ENCODE measurements around the gene TSPAN9. TPM values are rescaled to one million over a fixed set of nuclear protein-coding genes. Genes with fewer than 3 reads are reported as not detected.

Gene TSPAN9
- total and polyA plus RNA-seq, 2 experiments from 2014 or later, result 6.0 to 31.5 TPM

GRCh38 chr12:3219233-3219632 is 142.1 kb downstream of the TSPAN9 start (continued):
- TF ChIP-seq ETS1 (IDR thresholded peaks at IDR 0.05), result no peak

GRCh38 chr12:3220382-3221321 is 143.5 kb downstream of the TSPAN9 start:
- Histone ChIP-seq H3F3A (replicated peaks; ENCODE audit: low read depth) (no peaks in the 10 kb centered on the region), H3K4me1 (ENCODE audit: insufficient read depth) (no peaks in the 10 kb centered on the region), H3K4me2 (no peak overlapping the region), H2AFZ (no peak overlapping the region), H3K4me3 (no peak overlapping the region), H3K27me3 (ENCODE audit: insufficient read depth) (no peaks in the 10 kb centered on the region), H3K36me3 (ENCODE audit: insufficient read depth) (no peaks in the 10 kb centered on the region), H3K9me2 (ENCODE audit: insufficient read depth) (no peaks in the 10 kb centered on the region), H3K79me2 (replicated peaks; ENCODE audit: insufficient read depth) (no peaks in the 10 kb centered on the region), H3K27ac (ENCODE audit: low read depth) (no peak overlapping the region), H4K20me1 (replicated peaks; ENCODE audit: insufficient read depth) (no peaks in the 10 kb centered on the region; the same call in 1 of the 2 replicates)
- ATAC-seq, result no peak
- Mint-ChIP-seq H3K36me3 (ENCODE audit: low read depth) (no peaks in the 10 kb centered on the region), H3K4me1 (peaks cover 11% of the 10 kb centered on the region; the same call in 1 of the 3 replicates), H3K9me3 (no peaks in the 10 kb centered on the region), H3K27ac (no peak overlapping the region), H3K4me3 (no peak overlapping the region; the same call in 2 of the 3 replicates), H3K27me3 (ENCODE audit: insufficient read depth, low read depth, poor library complexity) (peaks cover 3% of the 10 kb centered on the region)
- DNase-seq (ENCODE audit: low spot score), result no peak
- TF ChIP-seq ZNF462 (CRISPR knock-in tag; IDR thresholded peaks at IDR 0.05) (no peak), CTCF (conservative IDR thresholded peaks at IDR 0.05; ENCODE audit: low read depth in 2 of 2) (no peak), POLR2AphosphoS5 (IDR thresholded peaks at IDR 0.05; ENCODE audit: low read depth) (no peak)
